NCI-H1092 treated with DMSO at 0.1 percent for 48 hours (cell line): ENCODE data around the gene ZNRF1.
A peak's percentile ranks its signal among the peaks of the same experiment; 100 is the strongest.
"Not testable (repeated sequence)": the region's sequence is repeated elsewhere in the genome, so short reads cannot be mapped to it uniquely, and the experiment has no call there.

Source experiments
- DNase-seq: peaks from one replicate; lab custom pipeline; 2025; lab: John Stamatoyannopoulos, UW

The ZNRF1 gene

DNA sequence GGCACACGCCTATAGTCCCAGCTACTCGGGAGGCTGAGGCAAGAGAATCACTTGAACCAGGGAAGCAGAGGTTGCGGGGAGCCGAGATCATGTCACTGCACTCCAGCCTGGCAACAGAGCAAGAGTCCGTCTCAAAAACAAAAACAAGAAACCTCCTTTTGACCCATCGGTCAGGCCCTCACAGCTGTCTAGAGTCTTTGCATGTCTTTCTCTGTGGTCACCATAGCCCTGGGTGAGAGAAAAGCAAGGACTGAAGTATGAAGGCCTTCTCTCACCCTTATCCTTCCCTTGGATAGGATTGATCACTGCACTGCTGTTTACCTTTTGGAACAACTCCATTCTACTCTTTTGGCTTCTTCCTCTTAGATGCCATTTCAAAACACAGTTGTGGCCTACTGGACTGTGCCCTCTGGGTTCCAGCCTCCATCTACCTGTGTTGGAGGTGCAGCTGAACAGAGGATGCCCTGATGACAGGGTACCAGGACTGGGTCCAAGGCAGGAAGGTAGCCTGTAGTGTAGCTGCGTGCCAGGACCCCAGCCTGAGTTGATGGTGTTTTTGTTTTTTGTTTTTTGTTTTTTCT lies 80.6 kb downstream of the ZNRF1 start:
- no peak for DNase-seq

- DNase-seq = no peak
Observed at GRCh38 chr16:75080205-75081029, 81.6 kb downstream of the ZNRF1 start.

- no peak for DNase-seq
Observed at GRCh38 chr16:75081179-75081859, 82.5 kb downstream of the ZNRF1 start.

- DNase-seq = peak; percentile 20
Observed at GRCh38 chr16:75083813-75084212, 85.0 kb downstream of the ZNRF1 start.

DNA sequence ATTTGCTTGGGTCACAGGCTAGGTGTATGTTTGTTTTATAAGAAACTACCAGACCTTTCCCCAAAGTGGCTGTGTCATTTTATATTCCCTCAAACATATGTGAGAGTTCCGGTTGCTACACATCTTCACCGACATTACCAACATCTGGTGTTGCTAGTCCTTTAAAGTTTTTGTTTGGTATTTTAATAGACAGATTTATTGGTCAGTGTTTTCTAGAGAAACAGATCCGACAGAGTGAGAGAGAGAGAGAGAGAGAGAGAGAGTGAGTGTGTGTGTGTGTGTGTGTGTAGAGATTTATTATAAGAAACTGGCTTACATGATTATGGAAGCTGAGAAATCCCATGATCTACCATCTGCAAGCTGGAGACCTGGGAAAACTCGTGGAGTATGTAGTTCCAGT lies 86.7 kb downstream of the ZNRF1 start:
- DNase-seq = no peak

GRCh38 chr16:75086281-75086680 lies 87.5 kb downstream of the ZNRF1 start:
- DNase-seq = no peak

DNA sequence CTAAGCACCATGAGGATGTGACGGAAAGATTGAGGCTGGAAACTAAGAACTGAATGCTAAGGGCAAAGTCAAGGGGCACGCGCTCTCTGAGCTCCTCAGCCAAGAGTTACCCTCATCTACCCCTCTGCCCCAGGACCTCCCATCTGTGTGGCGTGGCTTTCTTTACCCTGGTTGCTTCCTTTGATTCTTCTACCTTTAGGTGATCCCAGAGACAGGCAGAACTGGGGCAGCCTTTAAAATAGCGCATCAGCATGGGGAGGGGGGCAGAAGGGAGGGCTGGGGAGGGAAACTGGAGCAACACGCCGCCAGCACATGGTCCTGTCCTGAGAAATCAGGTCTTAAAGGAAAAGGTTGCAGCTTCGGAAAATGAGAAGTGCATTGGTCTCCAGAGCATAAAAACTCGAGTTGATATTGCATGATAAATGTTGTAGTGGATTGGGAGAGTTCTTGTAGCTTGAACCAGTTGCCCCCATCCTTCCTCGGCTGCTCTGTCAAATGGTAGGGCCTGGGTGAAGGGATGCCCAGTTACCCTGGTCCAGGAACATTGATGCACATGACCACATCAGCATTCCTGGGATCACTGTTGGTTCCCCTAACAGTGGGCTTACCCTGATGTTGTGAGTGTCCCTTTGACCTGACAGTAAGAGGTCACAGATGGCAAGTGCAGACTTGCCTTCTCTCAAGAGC lies 88.0 kb downstream of the ZNRF1 start:
- DNase-seq = no peak

DNA sequence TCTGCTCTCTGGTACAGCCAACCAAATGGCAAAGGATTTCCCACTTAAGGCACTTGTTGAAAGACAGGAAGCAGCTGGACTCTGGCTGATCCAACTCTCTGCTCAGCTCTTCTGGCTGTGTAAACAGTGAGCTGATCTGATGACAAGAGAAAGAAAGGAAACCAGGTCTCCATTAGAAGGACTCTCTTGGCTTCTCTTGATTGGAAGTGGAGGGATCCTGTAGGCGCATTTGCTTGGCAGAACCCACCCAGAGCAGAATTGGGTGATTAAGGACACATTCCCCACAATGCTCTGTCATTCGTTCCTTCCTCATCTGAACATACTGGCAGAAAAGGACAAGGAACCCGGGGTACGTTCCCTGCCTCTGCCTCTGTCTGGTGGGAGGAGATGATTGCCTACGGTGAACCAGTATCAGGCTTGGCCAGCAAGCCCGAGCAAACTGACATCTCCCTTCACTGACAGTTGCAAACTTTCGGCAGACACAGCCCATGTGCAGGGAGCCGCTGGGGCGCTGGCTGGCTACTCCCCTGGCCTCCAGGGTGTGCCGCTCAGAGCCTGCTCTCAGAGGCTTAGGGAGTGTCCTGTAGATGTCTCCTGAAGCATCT lies 88.7 kb downstream of the ZNRF1 start:
- DNase-seq = peak; percentile 96

- no peak for DNase-seq
Observed at GRCh38 chr16:75088216-75088615, 89.4 kb downstream of the ZNRF1 start.

GRCh38 chr16:75088934-75089333 lies 90.1 kb downstream of the ZNRF1 start:
- no peak for DNase-seq

GRCh38 chr16:75089486-75090202 lies 90.8 kb downstream of the ZNRF1 start:
- no peak for DNase-seq

DNA sequence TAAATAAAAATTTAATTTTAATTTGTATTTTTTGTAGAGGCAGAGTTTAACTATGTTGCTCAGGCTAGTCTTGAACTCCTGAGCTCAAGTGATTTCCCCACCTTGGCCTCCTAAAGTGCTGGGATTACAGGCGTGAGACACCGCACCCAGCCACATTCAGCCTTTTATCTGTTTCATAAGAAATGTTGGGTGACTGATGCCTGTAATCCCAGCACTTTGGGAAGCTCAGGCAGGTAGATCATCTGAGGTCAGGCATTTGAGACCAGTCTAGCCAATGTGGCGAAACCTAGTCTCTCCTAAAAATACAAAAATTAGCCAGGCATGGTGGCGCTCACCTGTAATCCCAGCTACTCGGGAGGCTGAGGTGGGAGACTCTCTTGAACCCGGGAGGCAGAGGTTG lies 92.1 kb downstream of the ZNRF1 start:
- not testable (repeated sequence) for DNase-seq

GRCh38 chr16:75091619-75092018 lies 92.8 kb downstream of the ZNRF1 start:
- not testable (repeated sequence) for DNase-seq

DNA sequence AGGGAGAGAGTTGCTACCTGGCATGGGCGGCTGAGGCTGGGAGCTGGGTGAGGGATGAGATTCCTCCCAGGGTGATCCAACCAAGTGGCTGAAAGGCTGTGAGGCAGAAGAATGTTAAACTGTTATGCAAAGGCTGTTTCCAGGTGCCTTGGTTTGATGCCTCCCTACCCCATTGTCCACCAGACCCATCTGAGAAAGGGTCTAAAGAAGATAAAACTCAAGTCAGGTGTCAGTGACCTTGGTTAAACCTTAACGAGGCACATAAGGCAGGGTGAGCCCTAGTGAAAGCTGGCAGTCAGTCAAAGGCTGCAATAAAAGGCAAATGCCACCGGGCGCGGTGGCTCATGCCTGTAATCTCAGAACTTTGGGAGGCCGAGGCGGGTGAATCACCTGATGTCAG lies 94.0 kb downstream of the ZNRF1 start:
- DNase-seq = no peak

- DNase-seq = no peak
Observed at GRCh38 chr16:75093598-75094540, 95.0 kb downstream of the ZNRF1 start.

- DNase-seq = no peak
Observed at GRCh38 chr16:75095204-75095621, 96.4 kb downstream of the ZNRF1 start.

- no peak for DNase-seq
Observed at GRCh38 chr16:75096656-75097055, 97.8 kb downstream of the ZNRF1 start.

DNA sequence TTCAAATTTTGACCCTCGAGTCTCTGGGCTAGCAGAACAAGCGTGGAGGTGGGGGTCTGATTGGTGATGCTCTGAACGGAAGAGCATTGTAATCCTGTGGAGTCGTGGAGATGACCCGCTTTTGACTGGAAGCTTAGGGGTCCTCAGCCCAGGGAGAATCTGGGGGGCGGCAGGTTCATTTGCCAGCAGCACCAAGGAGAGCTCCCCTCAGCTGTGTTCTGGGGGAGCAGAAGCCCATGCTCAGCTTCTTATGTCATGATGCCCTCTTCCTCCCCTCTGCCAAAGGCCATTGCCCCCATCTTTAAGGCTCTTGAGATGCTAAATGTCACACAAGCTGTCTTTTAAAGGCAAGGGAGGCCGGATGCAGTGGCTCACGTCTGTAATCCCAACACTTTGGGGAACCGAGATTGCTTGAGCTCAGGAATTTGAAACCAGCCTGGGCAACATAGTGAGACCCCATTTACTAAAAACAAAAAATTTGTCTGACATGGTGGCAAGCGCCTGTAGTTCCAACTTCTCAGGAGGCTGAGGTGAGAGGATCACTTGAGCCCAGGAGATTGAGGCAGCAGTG lies 98.5 kb downstream of the ZNRF1 start:
- no peak for DNase-seq

- no peak for DNase-seq
Observed at GRCh38 chr16:75097941-75098901, 99.4 kb downstream of the ZNRF1 start.
